Measurements from ENCODE around the gene ZNF638.

Gene ZNF638

DNA sequence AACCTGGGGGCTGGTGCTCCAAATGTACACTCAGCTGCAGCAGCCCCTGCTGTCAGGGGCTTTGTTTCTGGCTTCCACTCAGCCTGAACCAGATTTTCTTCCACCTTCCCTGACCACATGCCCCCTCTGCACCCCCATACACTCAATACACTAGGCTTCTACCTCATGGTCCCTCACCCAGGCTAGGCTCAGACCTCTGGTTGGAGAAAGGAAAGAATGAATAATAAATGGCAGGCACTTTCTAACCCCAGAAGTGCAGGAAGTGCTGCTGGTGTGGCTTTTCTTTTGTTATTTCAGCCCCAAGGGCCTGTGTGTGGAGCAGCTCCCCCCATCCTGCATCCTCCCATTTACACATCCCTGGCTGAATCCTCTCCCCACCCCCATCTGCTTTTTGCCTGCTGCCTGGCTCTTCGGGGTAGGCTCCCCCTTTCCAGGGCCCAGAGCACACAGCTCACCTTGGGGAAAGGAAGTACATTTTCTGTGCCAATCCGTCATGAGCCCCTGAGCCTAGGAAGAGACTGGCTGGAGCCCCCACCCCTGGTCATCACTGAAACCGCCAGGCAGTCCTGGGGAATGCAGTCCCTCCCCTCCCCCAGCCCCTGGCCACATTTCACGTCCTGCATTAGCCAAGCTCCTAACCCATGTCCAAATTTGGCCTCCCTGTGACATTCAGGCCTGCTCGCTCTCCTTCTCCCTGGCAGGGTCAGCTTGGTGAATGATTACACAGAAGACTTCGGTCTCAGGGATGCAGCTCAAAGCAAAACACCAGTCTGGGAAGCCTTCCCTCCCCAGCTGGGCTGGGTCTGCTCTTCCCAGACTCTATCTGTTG, 124.4 kb downstream of the ZNF638 start:
- peak; percentile 83 for DNase-seq (ENCODE audit: low read depth, low spot score)

GRCh38 chr2:71456617-71457016, 125.0 kb downstream of the ZNF638 start:
- DNase-seq (ENCODE audit: low read depth, low spot score): no peak

DNA sequence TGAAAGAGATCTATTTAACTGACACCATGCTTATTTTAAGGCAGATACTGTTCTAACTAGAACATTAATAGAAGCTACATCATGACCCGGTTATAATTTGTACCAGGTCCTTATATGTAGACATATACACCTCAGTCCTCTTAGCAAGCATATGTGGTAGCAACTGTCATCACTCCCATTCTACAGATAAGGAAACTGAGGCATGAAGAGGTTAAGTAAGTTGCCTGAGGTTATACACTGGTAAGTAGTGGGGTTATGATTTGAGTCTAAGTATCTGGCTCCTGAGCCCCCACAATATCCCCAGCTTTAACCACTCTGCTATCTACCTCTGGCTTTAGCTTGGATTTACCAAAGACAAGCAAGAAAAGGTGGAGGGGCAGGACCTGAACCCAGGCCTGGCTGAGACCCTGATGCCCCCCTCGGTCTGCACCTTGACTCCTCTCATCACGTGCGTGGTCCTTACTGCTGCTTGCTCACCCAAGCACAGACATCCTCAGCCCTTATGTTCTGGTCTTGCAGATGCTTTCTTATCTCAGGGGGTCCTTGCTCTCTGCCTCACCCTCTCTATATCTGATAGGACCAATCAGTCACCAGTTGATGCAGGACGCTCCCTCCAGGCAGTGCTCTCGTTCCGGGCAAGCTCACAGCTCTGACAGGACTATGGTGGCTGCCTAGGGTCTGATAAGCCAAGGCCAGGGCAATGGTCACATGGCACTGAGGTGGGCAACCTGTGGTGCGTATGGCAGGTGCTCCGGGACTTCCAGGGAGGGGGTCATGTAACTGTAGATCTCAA, 125.7 kb downstream of the ZNF638 start:
- peak; percentile 2 for DNase-seq (ENCODE audit: low read depth, low spot score)

DNA sequence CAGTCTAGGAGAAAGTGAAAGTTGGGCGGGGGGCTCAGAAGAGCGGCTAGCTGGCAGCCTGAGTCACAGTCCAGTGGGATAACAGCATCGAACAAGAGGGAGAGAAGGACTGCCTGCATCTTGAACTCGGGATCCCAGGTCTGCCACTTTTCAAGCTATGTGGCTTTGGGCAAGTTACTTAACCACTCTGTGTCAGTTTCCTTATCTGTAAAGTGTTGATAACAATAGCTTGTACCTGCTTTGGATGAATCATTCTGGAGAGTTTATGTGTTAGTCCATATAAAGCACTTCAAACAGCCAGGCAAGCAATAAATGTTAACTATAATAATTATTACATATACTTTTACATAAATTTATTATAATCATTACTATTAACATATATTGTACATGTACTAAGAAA, 126.3 kb downstream of the ZNF638 start:
- DNase-seq (ENCODE audit: low read depth, low spot score): no peak

DNA sequence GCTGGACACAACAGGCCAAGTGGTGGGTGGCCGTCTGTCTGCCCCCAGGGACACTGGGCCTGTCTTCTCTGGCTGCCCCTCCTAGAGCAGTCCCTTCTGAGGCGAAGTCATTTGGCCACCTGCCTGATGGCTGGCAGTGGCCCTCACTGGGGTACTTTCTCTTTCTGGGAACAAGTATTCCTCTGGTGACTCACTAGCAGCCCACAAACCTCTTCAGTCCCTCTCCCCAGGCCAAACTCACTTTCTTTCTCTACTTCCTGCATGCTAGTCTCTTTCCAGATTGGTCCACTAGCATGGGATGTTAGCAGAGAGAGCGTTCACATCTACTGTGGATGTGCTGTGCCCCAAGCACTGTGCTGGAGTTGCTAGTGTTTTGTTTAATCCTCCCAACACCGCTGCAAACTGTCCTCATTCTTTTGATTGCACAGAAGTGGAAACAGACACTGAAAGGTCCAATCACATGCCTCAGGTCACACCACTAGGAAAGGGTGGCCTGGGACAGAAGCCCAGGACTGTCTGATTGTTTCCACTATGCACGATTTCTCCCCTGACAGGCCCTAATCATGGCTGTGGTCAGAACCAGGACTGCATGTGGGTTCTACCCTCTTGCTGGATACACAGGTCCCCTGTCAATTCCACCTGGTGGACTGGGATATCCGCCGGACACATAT, 127.0 kb downstream of the ZNF638 start:
- DNase-seq (ENCODE audit: low read depth, low spot score): peak; percentile 6

- DNase-seq (ENCODE audit: low read depth, low spot score): no peak
Observed at GRCh38 chr2:71459084-71459431, 127.5 kb downstream of the ZNF638 start.

DNA sequence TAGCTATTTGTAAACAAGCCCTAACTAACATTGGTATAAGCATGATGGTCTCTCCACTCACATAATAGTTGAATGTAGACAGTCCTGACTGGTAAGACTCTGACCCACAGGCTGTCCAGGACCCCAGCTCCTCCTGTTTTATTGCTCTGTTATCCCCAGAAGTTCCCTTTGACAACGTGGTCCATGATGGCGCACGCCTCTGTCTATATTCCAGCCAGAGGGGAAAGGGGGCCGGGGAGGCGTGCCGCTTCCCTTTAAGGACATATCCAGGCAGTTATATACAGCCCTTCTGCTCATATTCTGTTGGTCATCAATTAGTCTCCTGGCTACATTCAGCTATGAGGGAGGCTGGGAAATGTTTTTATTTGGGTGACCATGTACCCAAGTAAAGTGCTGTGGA, 128.5 kb downstream of the ZNF638 start:
- DNase-seq (ENCODE audit: low read depth, low spot score): no peak

GRCh38 chr2:71460595-71461303, 129.2 kb downstream of the ZNF638 start:
- DNase-seq (ENCODE audit: low read depth, low spot score): peak; percentile 51

- no peak for DNase-seq (ENCODE audit: low read depth, low spot score)
Observed at GRCh38 chr2:71461304-71461671, 129.7 kb downstream of the ZNF638 start.

GRCh38 chr2:71462056-71462605, 130.5 kb downstream of the ZNF638 start:
- no peak for DNase-seq (ENCODE audit: low read depth, low spot score)

- DNase-seq (ENCODE audit: low read depth, low spot score): no peak
Observed at GRCh38 chr2:71462641-71463341, 131.2 kb downstream of the ZNF638 start.

DNA sequence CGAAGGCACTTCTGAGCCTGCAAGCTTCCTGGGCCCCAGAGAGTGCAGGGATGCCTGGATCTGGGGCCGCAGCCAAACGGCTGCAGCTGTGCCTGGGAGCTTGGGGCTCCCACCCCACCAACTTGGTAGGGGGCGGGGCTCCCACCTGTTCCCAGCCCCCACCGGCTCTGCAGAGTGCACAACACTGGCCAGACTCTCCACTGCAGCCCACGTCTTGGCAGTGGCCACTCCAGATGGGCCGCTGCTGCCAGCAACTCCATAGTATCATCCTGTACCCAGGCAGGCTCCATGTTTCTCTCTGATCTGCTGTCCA, 131.7 kb downstream of the ZNF638 start:
- DNase-seq (ENCODE audit: low read depth, low spot score): no peak

- DNase-seq (ENCODE audit: low read depth, low spot score): no peak
Observed at GRCh38 chr2:71464389-71464788, 132.8 kb downstream of the ZNF638 start.

GRCh38 chr2:71465356-71465755, 133.8 kb downstream of the ZNF638 start:
- DNase-seq (ENCODE audit: low read depth, low spot score): peak; percentile 30

- no peak for DNase-seq (ENCODE audit: low read depth, low spot score)
Observed at GRCh38 chr2:71465961-71466300, 134.3 kb downstream of the ZNF638 start.

DNA sequence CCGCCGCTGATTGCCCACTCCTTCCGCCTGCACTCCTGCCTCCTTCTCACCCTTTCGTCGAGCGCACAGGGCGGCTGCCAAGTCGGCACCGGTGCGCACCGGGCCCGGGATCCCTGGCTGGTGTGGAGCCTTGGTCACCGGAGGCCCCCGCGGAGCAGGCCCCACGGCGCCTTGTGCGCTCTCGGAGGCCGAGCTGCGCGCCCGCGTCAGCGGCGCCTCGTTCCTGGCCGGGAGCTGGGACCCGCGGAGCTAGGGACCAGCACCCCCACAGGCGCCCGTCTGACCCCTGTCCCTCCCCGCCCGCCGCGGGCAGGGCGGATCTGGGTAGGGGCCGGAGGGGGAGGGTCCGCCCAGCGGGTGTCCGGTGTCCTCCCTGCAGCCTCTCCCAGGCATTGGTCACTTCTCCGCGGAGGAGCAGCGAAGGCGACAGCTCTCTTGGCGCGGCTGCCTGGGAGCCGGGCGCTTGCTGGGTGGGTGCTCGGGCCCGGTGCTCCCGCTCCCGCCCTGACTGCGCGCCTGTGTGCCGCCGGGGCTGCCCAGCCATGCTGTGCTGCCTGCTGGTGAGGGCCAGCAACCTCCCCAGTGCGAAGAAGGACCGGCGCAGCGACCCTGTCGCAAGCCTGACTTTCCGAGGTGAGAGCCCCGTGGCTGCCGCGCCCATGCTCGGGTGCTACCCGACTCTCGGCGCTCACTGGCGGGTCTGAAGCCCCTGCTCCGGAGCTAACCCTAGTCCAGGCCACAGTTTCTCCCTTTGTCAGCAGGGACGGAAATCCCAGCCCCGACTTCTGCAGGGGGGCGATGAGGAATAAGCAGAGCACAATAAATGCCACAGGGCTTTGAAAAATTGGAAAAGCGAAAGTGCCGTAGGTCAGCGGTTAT, 135.0 kb downstream of the ZNF638 start:
- peak; percentile 74 for DNase-seq (ENCODE audit: low read depth, low spot score)

GRCh38 chr2:71467180-71467815, 135.7 kb downstream of the ZNF638 start:
- DNase-seq (ENCODE audit: low read depth, low spot score): no peak

DNA sequence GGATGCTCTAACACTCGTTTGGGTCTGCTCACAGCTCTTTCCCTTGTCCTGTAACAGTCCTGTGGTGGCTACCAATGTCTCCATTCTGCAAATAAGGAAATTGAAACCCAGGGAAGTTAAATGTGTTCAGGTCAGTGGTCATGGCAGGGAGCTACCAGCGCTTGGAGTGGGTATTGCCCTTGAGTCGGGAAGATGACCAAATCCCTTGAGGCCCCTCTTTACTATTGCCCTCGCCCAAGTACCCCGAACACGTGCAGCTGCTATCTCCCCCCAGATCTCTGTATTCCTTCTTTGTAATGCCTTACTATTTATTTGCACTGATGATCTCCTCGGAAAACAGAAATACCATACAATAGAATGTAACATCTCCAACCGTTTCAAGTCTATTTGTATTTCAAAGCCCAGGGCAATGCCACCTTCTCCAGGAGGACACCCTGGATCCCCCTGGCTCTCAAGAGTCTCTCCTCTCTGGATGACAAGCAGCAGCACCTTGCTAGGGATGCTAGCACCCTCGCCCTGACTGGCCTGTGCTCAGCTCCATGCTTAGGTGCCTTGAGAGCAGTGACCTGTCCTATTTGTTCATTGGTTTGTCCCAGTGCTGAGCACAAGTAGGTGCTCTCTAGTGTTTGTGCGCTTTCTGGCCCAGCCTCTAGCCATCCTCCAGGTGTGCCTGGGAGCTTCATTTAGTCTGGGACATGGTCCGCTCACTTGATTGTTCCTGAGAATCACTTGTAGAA, 136.9 kb downstream of the ZNF638 start:
- no peak for DNase-seq (ENCODE audit: low read depth, low spot score)

Data from ELF-1 (cell line).